Forelimb muscle (tissue), 1 donor: ENCODE results near the gene PRX. TPM values are rescaled to one million over a fixed set of nuclear protein-coding genes. Genes with fewer than 3 reads are reported as not detected.
"Not testable (repeated sequence)": the region's sequence is repeated elsewhere in the genome, so short reads cannot be mapped to it uniquely, and the experiment has no call there.

Experiments
- DNase-seq: peaks from one replicate; pipeline ENCODE4 v3.0.0-alpha.2; 2013; ENCODE audit warnings: low read depth
- polyA plus RNA-seq: library from polyadenylated mRNA; unstranded; fragments of 120-200 nt; gene quantifications from one replicate; pipeline ENCODE4 v1.2.1, GENCODE V29; 2013; ENCODE audit not compliant: insufficient read length

Gene PRX
- polyA plus RNA-seq, 1 donor, result 7.7 TPM

GRCh38 chr19:40389404-40390083 lies 23.6 kb downstream of the PRX start:
- DNase-seq, result no peak

- DNase-seq, result no peak
Measured at GRCh38 chr19:40388481-40388880, 24.7 kb downstream of the PRX start.

DNA sequence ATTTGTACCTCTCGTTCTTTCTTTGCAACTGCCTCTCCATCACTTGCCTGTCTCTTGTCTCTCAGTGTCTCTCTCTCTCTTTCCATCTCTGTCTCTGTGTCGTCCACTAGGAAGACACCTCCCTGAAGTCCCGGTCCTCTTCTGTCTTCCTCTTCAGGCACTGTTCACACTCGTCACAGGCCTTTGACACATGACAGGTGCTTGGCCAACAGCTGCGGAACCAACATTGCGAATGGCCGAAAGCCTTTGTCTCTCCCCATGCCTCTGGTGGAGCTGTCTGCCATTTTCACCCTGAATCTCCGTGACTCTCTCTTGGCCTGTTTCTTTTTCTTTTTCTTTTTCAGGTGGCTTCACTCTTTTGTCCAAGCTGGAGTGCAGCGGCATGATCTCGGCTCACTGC lies 26.0 kb downstream of the PRX start:
- DNase-seq, result no peak

- DNase-seq, result no peak
Measured at GRCh38 chr19:40383668-40384248, 29.4 kb downstream of the PRX start.

DNA sequence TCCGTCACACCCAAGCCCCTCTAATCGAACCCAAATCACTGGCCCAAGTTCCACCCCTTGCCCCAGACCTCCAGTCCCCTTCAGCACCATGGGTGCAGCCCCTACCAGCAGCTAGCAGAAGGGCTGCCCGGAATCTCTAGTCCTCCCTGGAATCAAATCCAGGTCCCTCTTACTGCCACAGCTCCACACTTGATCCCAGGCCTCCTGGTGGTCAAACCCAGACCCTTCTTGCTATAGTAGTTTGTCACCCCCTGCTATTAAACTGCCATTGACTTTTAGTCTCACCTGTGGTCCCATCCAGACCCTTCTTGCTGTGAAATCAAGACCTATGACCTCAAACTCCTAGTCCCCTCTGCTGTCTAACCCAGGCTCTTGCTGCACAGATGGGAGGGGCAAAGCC lies 31.9 kb downstream of the PRX start:
- DNase-seq, result no peak

DNA sequence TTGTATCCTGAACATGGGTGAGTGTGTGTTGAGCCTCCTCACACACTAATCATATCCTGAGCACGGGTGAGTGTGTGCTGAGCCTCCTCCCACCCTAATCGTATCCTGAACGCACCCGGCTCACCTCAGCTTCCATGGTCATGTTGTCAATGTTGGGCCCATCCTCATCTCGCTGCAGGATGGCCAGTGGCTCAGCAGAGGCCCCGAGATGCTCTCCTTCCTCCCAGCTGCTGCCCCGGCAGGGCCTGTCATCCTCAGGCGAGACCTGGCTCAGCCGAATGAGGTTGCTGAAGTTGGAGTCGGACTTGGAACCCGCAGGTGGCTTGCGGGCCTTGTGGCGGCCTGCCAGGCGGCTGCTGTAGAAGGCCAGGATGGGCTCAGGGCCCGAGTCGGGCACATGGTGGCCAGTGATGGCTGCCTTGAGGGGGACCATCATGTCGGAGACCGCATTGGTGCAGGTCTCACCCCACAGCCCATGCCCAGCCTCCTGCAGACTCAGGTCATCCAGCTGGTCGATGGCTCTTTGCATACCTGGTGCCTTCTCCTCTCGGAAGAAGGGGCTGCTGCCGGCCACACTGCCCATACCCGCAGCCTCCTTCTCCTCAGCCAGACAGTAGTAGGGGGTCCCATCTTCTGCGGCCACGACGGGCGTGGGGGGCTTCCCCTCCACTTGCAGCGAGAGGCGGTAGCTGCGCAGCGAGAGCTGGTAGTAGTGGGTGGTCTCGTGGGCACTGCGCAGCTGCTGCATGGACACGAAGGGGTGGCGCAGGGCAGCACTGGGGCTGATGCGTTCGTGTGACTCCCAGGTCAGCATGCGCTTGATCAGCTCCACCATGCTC lies 32.8 kb downstream of the PRX start:
- no peak for DNase-seq

DNA sequence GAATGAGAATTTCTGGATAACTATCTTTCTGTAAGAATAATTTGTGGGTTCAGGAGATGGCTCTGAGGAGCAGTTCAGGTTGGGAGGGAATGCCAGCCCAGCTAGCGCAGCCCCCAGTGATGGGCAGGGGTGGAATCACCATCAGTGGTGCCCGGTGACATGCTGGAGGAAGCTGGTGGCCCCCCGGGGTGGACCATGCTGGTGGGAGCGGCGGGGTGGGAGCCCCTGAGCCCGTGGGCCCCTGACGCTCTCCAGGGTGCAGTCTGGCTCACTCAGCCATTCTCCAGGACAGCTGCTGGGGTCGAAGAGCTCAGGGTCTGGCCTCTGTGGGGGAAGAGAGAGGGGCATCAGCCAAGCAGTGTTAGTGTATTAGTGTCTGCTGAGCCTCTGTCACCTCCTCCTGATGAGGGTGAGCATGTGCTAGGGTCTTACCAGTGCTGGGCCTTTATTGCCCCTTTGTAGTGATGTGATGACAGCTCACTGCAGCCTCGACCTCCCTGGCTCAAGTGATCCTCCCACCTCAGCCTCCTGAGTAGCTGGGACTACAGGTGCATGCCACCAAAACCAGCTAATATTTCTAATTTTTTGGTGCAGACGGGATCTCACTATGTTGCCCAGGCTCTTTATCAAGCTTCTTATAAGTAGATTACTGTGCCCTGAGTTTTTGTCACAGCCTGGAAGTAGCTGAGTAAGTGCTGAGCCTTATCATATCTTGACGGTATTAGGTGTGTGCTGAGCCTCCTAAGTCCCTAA lies 33.6 kb downstream of the PRX start:
- no peak for DNase-seq

- no peak for DNase-seq
Measured at GRCh38 chr19:40378509-40378908, 34.7 kb downstream of the PRX start.

- no peak for DNase-seq
Measured at GRCh38 chr19:40377876-40378385, 35.2 kb downstream of the PRX start.

GRCh38 chr19:40376286-40376862 lies 36.8 kb downstream of the PRX start:
- no peak for DNase-seq

DNA sequence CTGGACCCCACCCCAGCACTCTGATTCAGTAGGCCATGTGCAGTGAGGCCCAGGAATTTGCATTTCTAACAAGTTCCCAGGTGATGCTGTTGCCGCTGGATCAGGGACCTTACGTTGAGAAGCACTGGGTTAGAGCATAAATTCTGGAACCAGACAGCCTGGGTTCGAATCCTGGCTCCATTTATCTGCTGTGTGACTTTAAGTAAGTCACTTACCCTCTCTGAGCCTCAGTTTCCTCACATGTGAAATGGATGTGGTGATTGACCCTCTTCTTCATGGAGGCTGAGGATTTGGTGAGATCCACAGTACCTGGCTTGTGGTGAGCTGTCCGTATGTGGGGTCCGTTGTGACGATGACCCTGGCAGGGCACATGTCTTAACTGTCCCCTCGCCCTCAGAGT lies 39.1 kb downstream of the PRX start:
- DNase-seq, result no peak

- DNase-seq, result no peak
Measured at GRCh38 chr19:40371802-40372122, 41.4 kb downstream of the PRX start.

DNA sequence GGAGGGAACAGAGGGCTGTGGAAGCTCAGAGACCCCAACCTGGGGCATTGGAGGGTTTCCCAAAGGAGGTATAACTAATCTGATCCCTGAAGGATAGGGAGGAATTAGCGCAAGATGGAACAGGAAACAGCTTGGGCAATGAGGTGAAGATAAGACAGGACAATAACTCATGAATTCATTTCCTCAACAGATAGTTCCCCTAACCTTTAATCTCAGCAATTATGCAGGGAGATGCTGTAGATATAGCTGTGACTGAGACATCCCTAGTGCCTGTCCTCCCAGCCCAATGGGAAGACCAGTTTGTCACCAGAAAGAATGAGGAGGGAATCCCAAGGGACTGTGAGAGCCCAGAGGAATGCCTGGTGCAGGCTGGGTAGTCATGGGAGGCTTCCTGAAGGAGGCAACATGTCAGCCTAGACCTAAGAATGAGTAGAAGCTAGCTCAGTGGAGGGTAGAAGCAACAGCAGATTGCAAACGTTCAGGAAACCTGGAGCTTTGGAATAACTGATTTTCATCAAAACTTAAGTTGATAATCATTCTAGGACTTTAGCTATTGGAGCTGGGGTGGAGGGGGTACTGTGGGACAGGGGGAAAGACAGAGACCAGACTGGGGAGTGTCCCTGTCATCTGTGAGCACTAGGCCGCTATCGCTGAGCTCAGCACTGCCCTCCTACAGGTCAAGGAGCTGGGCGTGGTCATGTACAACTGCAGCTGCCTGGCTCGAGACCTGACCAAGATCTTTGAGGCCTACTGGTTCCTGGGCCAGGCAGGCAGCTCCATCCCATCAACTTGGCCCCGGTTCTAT lies 42.0 kb downstream of the PRX start:
- no peak for DNase-seq

GRCh38 chr19:40370253-40370652 lies 42.9 kb downstream of the PRX start:
- not testable (repeated sequence) for DNase-seq

DNA sequence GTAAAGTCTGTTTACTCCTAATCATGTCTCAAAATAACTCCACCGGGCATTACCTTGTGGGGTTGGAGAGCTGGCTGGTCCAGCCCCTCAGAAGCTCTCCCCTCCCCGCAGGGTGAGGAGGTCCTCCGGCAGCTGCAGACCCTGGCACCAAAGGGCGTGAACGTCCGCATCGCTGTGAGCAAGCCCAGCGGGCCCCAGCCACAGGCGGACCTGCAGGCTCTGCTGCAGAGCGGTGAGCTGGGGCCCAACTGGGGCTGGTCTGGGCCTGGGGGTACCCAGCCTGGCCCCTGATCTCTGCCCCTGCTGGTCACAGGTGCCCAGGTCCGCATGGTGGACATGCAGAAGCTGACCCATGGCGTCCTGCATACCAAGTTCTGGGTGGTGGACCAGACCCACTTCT lies 43.4 kb downstream of the PRX start:
- DNase-seq, result no peak

DNA sequence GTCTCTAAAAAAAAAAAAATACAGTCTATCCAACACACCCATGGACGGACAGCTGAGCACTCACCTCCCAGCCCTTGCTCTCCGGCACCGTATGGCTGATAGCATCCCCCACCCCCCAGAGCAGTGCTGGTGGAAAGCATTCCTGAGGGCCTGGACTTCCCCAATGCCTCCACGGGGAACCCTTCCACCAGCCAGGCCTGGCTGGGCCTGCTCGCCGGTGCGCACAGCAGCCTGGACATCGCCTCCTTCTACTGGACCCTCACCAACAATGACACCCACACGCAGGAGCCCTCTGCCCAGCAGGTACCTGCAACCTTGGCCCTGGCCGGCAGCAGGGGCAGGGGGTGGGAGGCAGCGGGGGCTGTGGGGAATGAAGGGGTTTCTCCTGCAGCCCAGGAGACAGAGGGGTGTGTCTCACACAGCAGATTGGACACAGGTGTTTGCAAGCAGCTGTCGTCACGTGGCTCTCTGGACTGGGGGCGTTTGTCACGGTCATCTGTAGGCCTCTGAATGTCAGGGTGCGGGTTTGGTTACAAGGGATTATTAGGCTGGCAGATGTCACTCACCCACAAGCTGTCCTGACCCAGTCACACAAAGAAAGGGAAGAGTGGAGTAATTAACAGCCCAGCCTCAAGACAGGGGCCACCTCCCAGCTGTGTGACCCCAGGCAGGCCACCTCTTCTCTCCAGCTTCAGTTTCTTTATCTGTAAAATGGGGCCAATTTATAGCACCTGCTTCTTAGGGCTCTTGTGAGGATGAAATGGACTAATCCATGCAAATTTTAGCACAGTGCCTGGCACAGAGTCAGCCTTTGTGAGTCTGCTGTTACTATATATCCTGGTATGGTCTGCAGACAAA lies 45.4 kb downstream of the PRX start:
- DNase-seq, result no peak

GRCh38 chr19:40366697-40367561 lies 46.2 kb downstream of the PRX start:
- DNase-seq, result no peak

- no peak for DNase-seq
Measured at GRCh38 chr19:40365613-40366401, 47.4 kb downstream of the PRX start.
